ENCODE data around the gene MEIKIN.
"Not testable (repeated sequence)": the region's sequence is repeated elsewhere in the genome, so short reads cannot be mapped to it uniquely, and the experiment has no call there.

MEIKIN gene

GRCh38 chr5:131796793-131797693, 148.4 kb downstream of the MEIKIN start, which contains the start of gene FNIP1:
Gene FNIP1 (minus strand): TSS chr5:131797017. CDS start chr5:131796921, 96 bp downstream.
- peak; percentile 90 for DNase-seq

- no peak for DNase-seq
Observed at GRCh38 chr5:131795879-131796792, 149.3 kb downstream of the MEIKIN start.

GRCh38 chr5:131795228-131795627, 150.2 kb downstream of the MEIKIN start:
- DNase-seq = no peak

GRCh38 chr5:131794586-131794985, 150.9 kb downstream of the MEIKIN start:
- no peak for DNase-seq

GRCh38 chr5:131792896-131793295, 152.6 kb downstream of the MEIKIN start:
- DNase-seq = no peak

- no peak for DNase-seq
Observed at GRCh38 chr5:131791866-131792265, 153.6 kb downstream of the MEIKIN start.

- no peak for DNase-seq
Observed at GRCh38 chr5:131790550-131790949, 154.9 kb downstream of the MEIKIN start.

- no peak for DNase-seq
Observed at GRCh38 chr5:131789765-131790164, 155.7 kb downstream of the MEIKIN start.

- no peak for DNase-seq
Observed at GRCh38 chr5:131787736-131788135, 157.7 kb downstream of the MEIKIN start.

GRCh38 chr5:131786900-131787692, 158.4 kb downstream of the MEIKIN start:
- DNase-seq = no peak

- DNase-seq = no peak
Observed at GRCh38 chr5:131786036-131786435, 159.4 kb downstream of the MEIKIN start.

- DNase-seq = no peak
Observed at GRCh38 chr5:131783874-131784273, 161.6 kb downstream of the MEIKIN start.

- DNase-seq = no peak
Observed at GRCh38 chr5:131783357-131783756, 162.1 kb downstream of the MEIKIN start.

GRCh38 chr5:131782717-131783116, 162.7 kb downstream of the MEIKIN start:
- DNase-seq = no peak

- not testable (repeated sequence) for DNase-seq
Observed at GRCh38 chr5:131778141-131778540, 167.3 kb downstream of the MEIKIN start.

GRCh38 chr5:131776450-131776849, 169.0 kb downstream of the MEIKIN start:
- DNase-seq = no peak

- DNase-seq = no peak
Observed at GRCh38 chr5:131774652-131775367, 170.7 kb downstream of the MEIKIN start.

- no peak for DNase-seq
Observed at GRCh38 chr5:131773805-131774204, 171.7 kb downstream of the MEIKIN start.

- no peak for DNase-seq
Observed at GRCh38 chr5:131771692-131772091, 173.8 kb downstream of the MEIKIN start.

- no peak for DNase-seq
Observed at GRCh38 chr5:131769961-131770360, 175.5 kb downstream of the MEIKIN start.

- no peak for DNase-seq
Observed at GRCh38 chr5:131769336-131769735, 176.1 kb downstream of the MEIKIN start.

- no peak for DNase-seq
Observed at GRCh38 chr5:131767891-131768290, 177.6 kb downstream of the MEIKIN start.
